Heart left ventricle (tissue), 16 donors: ENCODE measurements around the gene PRXL2A. TPM values are rescaled to one million over a fixed set of nuclear protein-coding genes. Genes with fewer than 3 reads are reported as not detected.

Experiments
- ATAC-seq, 4 donors: fragments of 200-7000 bp; cut with Tn5 transposase; one replicate each; pipeline ENCODE4 v1.9.1; 2020 to 2022; ENCODE audit warnings: moderate library complexity in 4 of 4, mild to moderate bottlenecking in 3 of 4, moderate number of reproducible peaks in 1 of 4
- DNase-seq, 5 donors: peaks; one replicate each; pipeline ENCODE4 v3.0.0-alpha.2; 2020
- H3K27ac ChIP-seq, 12 donors: fragments of 200-600 bp; sonication (generic) in 4 of 12; one replicate each; pipeline versions ENCODE4 v1.5.0 to v1.8.0; 2016 to 2022; ENCODE audit warnings: mild to moderate bottlenecking in 2 of 12
- H3K27me3 ChIP-seq, 9 donors: fragments of 200-600 bp; sonication (generic) in 2 of 9; one replicate each; pipeline versions ENCODE4 v1.5.1 to v1.8.0; 2016 to 2022; ENCODE audit warnings: mild to moderate bottlenecking in 3 of 9
- H3K36me3 ChIP-seq, 9 donors: fragments of 200-600 bp; sonication (generic) in 2 of 9; one replicate each; pipeline versions ENCODE4 v1.5.0 to v1.8.0; 2018 to 2022; ENCODE audit warnings: mild to moderate bottlenecking in 2 of 9
- H3K4me1 ChIP-seq, 12 donors: fragments of 200-600 bp; sonication (generic) in 4 of 12; one replicate each; pipeline versions ENCODE4 v1.5.0 to v1.8.0; 2016 to 2022; ENCODE audit warnings: mild to moderate bottlenecking in 3 of 12
- H3K4me3 ChIP-seq, 12 donors: fragments of 200-600 bp; sonication (generic) in 4 of 12; one replicate each; pipeline versions ENCODE4 v1.5.0 to v1.8.0; 2017 to 2022; ENCODE audit warnings: mild to moderate bottlenecking in 9 of 12, moderate library complexity in 4 of 12
- H3K9me3 ChIP-seq, 12 donors: fragments of 200-600 bp; sonication (generic) in 4 of 12; one replicate each; pipeline versions ENCODE4 v1.5.0 to v1.8.0; 2016 to 2022; ENCODE audit warnings: mild to moderate bottlenecking in 1 of 12
- CTCF ChIP-seq, 12 donors: fragments of 200-600 bp; sonication (generic) in 4 of 12; IDR thresholded peaks; one replicate each; pipeline versions ENCODE4 v1.5.0 to v1.8.0; 2018 to 2022; ENCODE audit warnings: antibody characterized with exemption in 12 of 12, mild to moderate bottlenecking in 5 of 12
- POLR2A ChIP-seq, 2 donors: fragments of 450-650 bp; IDR thresholded peaks; one replicate each; pipeline ENCODE4 v1.6.1; 2017; ENCODE audit warnings: antibody characterized with exemption in 2 of 2, mild to moderate bottlenecking in 2 of 2, moderate library complexity in 2 of 2
- WGBS, 4 donors: extraction: QIAGEN DNeasy Blood & Tissue Kit in 2 of 4; methylation state at CpG; one replicate each; pipeline versions ENCODE4 v1.1.5 to v1.1.7; 2013 to 2018; 5-methylcytosine and 5-hydroxymethylcytosine counted together
- intact Hi-C, 10 donors: fragments of 100-400 bp; cut with DNase I; formaldehyde crosslinking; loops; one replicate each; pipeline versions ENCODE4 v1.11.1 to v1.14.2; 2022
- polyA plus RNA-seq, 2 donors: library from polyadenylated mRNA; stranded (reverse); fragments of 200-250 nt; gene quantifications; one replicate each; pipeline ENCODE4 v1.2.3, GENCODE V29; 2013
- total RNA-seq, 9 donors: library from RNA; depleted of rRNA in 2 of 9; stranded (reverse); fragments of >200 nt in 2 of 9; fragmentation: NEBNext Ultra II Directional in 3 of 9; extraction: Animal tissue kit (Norgen Biotek cat#: 25700) in 3 of 9; gene quantifications; one replicate each; pipeline versions ENCODE4 v1.1.0 to v1.2.4, GENCODE V29; 2016 to 2023
- donor health status: ischemic (EF 13 %, LVEDD 7.1; RV severe dilation, severe dysfunction).
- donor health status: healthy with polysubstance abuse.
- donor health status: DM: no; HTN: yes; CAD: no.
- donor health status: DM: no; HTN: no; CAD: no.
- donor health status: ischemic (EF 25% LVEDD 6.9; RV normal size, moderate dysfunction).
- donor health status: ischemic (EF 25% LVEDD 5.7; RV mildly dilated, moderate dysfunction).
- donor health status: healthy.
- donor health status: DM: yes; HTN: yes; CAD: no.
- donor health status: ischemic (EF 35%, LVEDD 5.7; RV mildly dilated, moderate dysfunction).
- donor health status: nonischemic (EF 11% LVEDD 7.7; RV severe dilation, severe dysfunction).
- donor health status: DM: yes; HTN: yes; CAD: no.
- donor health status: PGD.
- donor health status: ischemic (EF 29% LVEDD 5.4; RV normal size, mild dysfunction).
- donor health status: nonischemic (EF 23%, LVEDD 6.1; RV moderate dilation, normal function).

The PRXL2A gene
- total and polyA plus RNA-seq, 11 donors, result 63.9 to 123 (median 78.5) TPM

DNA sequence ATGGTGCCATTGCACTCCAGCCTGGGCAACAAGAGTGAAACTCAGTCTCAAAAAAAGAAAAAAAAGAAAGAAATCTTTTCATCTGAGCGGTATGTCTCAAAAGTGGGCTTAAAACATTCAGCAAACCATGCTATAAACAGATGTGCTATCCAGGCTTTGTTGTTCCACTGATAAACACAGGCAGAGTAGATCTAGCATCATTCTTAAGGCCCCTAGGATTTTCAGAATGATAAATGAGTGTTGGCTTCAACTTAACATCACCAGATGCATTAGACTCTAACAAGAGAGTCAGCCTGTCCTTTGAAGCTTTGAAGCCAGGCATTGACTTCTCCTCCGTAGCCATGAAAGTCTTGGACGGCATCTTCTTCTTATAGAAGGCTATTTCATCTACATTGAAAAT lies 28.6 kb upstream of the PRXL2A start:
- peaks cover 0 to 5% (median 0%) of the 10 kb centered on the region in 12 donors for H3K4me1 ChIP-seq
- intact Hi-C loops, result loop anchor here (5.0 to 10.0 kb wide), 9 partner anchors 63 to 635 kb away; no protein-coding TSS in a partner anchor
- no peak for ATAC-seq
- TF ChIP-seq POLR2A (IDR thresholded peaks at IDR 0.05), result no peak
- TF ChIP-seq CTCF (IDR thresholded peaks at IDR 0.05), result no peak
- no peak for DNase-seq
- no peak overlapping the region for H3K27ac ChIP-seq
- no peaks in the 10 kb centered on the region for H3K9me3 ChIP-seq
- H3K27me3 ChIP-seq, result no peaks in the 10 kb centered on the region
- no peak overlapping the region for H3K4me3 ChIP-seq
- 29 to 56% (median 39%) methylated on average over 3 of the region's 3 CpGs for WGBS, 4 donors
- no peaks in the 10 kb centered on the region for H3K36me3 ChIP-seq

- WGBS, 4 donors, result 93 to 94% (median 94%) methylated on average over 4 of the region's 4 CpGs
- H3K9me3 ChIP-seq, result no peaks in the 10 kb centered on the region
Measured at GRCh38 chr10:80380185-80380584, 28.2 kb upstream of the PRXL2A start.

GRCh38 chr10:80382989-80383388 lies 25.4 kb upstream of the PRXL2A start:
- TF ChIP-seq POLR2A (IDR thresholded peaks at IDR 0.05) (no peak), CTCF (IDR thresholded peaks at IDR 0.05) (peak; percentile 57 to 79 (median 72))
- Histone ChIP-seq H3K27me3 (no peaks in the 10 kb centered on the region), H3K27ac (no peak overlapping the region), H3K36me3 (no peaks in the 10 kb centered on the region), H3K9me3 (no peaks in the 10 kb centered on the region), H3K4me1 (peaks cover 0 to 14% (median 0%) of the 10 kb centered on the region in 12 donors), H3K4me3 (no peak overlapping the region)
- intact Hi-C loops, result loop anchor here (1.0 to 10.0 kb wide), 12 partner anchors 59 to 632 kb away; no protein-coding TSS in a partner anchor
- ATAC-seq (peak in 1 of 4 donors; percentile 36), DNase-seq (peak in 4 of 5 donors; percentile 22 to 44 (median 28))
- WGBS, 4 donors, result 8 to 18% (median 10%) methylated on average over 4 of the region's 4 CpGs

More at GRCh38 chr10:80380185-80380584, 28.2 kb upstream of the PRXL2A start:
- ATAC-seq (no peak), DNase-seq (no peak)
- H3K4me1 ChIP-seq, result peaks cover 0 to 5% (median 0%) of the 10 kb centered on the region in 12 donors
- no peaks in the 10 kb centered on the region for H3K36me3 ChIP-seq
- H3K27me3 ChIP-seq, result no peaks in the 10 kb centered on the region
- intact Hi-C loops, result loop anchor here (5.0 to 10.0 kb wide), 9 partner anchors 62 to 635 kb away; no protein-coding TSS in a partner anchor
- no peak overlapping the region for H3K27ac ChIP-seq
- H3K4me3 ChIP-seq, result no peak overlapping the region
- TF ChIP-seq CTCF (IDR thresholded peaks at IDR 0.05) (no peak), POLR2A (IDR thresholded peaks at IDR 0.05) (no peak)

GRCh38 chr10:80390740-80391139 lies 17.6 kb upstream of the PRXL2A start:
- intact Hi-C loops, result no loop called here
- H3K27ac ChIP-seq, result peak overlapping the region in 1 of 12 donors; percentile 19
- 82 to 91% (median 83%) methylated on average over 9 of the region's 9 CpGs for WGBS, 4 donors

More at GRCh38 chr10:80390740-80391139, 17.6 kb upstream of the PRXL2A start:
- peaks cover 0 to 40% (median 3%) of the 10 kb centered on the region in 12 donors for H3K4me1 ChIP-seq
- DNase-seq (no peak), ATAC-seq (no peak)
- no peaks in the 10 kb centered on the region for H3K36me3 ChIP-seq
- H3K9me3 ChIP-seq, result no peaks in the 10 kb centered on the region
- H3K27me3 ChIP-seq, result no peaks in the 10 kb centered on the region
- no peak for TF ChIP-seq CTCF (IDR thresholded peaks at IDR 0.05)
- TF ChIP-seq POLR2A (IDR thresholded peaks at IDR 0.05), result no peak
- H3K4me3 ChIP-seq, result no peak overlapping the region
